Hematopoietic multipotent progenitor cell (in vitro differentiated cells): ENCODE measurements around the gene ACP4. TPM values are rescaled to one million over a fixed set of nuclear protein-coding genes. Genes with fewer than 3 reads are reported as not detected.
"Not testable (repeated sequence)": the region's sequence is repeated elsewhere in the genome, so short reads cannot be mapped to it uniquely, and the experiment has no call there.

Experiments
- DNase-seq, 3 donors: peaks; one replicate each; pipeline ENCODE4 v3.0.0-alpha.2; 2011 to 2015; ENCODE audit warnings: low read depth in 2 of 3, low spot score in 2 of 3
- total RNA-seq: library from RNA; depleted of rRNA; stranded (reverse); fragments of >200 nt; gene quantifications from one replicate; pipeline ENCODE4 v1.2.3, GENCODE V29; 2012

ACP4 gene, protein sequence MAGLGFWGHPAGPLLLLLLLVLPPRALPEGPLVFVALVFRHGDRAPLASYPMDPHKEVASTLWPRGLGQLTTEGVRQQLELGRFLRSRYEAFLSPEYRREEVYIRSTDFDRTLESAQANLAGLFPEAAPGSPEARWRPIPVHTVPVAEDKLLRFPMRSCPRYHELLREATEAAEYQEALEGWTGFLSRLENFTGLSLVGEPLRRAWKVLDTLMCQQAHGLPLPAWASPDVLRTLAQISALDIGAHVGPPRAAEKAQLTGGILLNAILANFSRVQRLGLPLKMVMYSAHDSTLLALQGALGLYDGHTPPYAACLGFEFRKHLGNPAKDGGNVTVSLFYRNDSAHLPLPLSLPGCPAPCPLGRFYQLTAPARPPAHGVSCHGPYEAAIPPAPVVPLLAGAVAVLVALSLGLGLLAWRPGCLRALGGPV
- not detected for total RNA-seq

DNA sequence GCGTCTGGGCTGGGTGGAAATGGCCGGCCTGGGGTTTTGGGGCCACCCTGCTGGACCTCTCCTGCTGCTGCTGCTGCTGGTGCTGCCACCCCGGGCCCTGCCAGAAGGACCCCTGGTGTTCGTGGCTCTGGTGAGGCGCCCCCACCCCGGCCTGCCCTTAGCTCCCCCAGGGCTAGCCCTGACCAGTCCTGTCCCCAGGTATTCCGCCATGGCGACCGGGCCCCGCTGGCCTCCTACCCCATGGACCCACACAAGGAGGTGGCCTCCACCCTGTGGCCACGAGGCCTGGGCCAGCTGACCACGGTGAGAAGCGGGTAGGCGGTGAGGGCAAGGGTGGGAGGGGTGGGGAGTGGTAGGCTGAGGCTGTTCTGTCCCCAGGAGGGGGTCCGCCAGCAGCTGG lies at the start of gene ACP4:
Gene ACP4, plus strand, starts transcription at position 20 of the 400 bp plus-strand sequence. Its CDS starts 0 bp downstream, at position 20.
- no peak for DNase-seq

DNA sequence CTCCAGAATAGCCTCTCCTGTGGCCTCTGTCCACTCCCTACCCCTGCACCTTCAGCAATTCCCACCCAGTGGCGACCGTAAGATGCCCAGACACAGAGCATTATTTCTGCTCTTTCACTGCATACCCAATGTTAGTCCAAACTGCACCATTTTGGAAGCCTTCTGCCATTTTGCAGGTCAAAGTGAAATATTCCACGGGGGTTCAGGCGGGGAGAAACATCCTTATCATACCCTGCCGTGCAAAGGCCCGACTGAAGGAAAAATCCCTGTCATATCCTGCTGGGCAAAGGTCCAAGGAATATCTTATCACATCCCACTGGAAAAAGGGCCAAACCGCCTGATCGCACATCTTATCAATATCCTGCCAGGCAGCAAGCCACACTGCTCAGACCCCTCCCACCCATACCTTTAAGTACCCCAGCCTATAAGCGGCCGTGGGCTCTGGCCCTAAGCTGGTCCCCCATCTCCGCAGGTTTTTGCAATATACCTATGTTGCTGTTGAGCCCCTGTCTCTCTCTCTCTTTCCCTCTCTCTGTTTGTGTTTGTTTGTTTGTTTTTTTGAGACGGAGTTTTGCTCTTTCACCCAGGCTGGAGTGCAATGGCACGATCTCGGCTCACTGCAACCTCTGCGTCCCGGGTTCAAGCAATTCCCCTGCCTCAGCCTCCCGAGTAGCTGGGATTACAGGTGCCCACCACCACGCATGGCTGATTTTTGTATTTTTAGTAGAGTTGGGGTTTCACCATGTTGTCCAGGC lies 48.9 kb upstream of the ACP4 start:
- no peak for DNase-seq

DNA sequence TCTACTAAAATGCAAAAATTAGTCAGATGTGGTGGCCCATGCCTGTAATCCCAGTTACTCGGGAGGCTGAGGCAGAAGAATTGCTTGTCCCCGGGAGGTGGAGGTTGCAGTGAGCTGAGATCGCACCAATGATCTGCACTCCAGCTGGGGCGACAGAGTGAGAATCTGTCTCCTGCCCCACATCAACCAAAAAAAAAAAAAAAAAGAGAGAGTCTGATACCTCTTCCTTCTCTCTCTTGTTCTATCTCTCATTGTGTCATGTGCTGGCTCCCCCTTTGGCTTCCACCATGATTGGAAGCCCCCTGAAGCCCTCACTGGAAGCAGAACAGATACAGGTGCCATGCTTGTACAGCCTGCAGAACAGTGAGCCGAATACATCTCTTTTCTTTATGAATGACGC lies 46.7 kb upstream of the ACP4 start:
- no peak for DNase-seq

DNA sequence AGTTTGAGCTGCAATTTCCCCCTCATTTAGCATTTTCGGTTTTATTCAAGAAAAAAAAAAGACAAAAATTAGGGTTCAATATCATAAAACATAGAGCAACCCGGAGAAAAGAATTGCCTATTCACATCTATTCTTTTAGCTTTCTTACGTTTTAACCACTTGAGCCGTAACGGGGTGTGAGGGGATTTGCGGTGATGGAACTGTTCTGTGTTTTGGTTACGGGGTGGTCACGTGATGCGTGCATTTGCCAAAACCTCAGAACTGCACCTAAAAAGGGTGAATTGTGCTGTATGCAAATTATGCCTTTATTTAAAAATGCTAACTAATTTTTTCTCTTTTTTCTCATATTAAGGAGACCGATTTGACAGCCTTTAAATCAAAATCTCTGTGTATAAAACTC lies 45.0 kb upstream of the ACP4 start:
- no peak for DNase-seq

DNA sequence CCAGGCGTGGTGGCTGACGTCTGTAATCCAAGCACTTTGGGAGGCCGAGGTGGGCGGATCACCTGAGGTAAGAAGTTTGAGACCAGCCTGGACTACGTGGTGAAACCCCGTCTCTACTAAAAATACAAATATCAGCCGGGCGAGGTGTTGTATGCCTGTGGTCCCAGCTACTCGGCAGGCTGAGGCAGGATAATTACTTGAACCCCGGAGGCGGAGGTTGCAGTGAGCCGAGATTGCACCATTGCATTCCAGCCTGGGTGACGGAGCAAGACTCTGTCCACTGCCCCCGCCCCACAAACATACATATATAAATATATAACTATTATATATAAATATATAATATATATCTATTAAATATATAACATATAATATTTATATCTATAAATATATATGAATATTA lies 43.1 kb upstream of the ACP4 start:
- not testable (repeated sequence) for DNase-seq

DNA sequence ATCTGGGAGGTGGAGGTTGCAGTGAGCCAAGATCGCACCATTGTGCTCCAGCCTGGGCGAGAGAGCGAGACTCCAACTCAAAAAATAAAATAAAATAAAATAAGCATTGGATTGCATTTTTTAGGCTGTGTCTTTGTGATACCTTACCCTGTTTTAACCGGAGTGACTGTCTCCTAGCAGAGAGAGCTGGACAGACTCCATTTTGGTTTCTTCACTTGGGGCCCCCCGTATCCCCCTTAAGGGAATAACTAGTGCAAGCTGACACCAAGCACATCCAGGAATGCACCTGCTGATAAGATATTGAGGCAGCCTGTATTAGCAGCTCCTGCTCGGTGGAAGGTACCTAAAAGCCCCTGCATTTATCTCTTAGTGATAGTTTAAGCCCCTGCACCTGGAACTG lies 40.7 kb upstream of the ACP4 start:
- DNase-seq: no peak

DNA sequence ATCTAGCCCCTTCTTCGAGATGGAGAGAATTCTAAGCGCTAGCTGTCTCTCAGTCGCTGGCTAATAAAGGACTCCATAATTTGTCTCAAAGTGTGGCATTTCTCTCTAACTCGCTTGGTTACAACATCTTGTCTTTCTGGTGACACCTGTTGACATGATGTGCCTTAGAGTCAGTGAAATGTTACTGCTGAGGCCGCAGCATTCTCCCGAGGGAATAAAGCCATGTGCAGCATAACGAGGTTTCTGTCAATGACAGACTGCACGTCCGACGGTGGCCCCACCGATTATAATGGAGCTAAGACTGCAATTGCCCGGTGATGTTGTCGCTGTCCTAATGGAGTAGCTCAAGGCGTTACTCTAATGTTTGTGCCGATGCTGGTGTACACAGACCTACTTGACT lies 40.2 kb upstream of the ACP4 start:
- DNase-seq: no peak

DNA sequence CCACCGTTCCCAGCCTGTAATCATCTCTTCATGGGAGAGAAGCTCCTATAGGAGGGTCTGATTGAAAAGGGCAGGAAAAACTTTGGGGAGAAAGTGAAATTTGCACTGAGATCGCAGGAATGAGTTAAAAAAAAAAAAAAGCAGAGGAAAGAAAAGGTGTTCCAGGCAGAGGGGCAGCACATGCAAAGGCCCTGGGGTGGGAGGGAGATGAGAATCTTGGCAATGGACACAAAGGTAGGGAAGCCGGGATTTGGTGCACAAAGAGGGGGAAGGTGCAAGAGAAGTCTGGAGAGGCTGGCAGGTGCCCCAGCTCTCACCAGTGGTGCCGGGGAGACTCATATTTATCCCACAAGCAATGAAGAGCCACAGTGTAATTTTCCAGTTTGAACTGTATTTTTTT lies 36.3 kb upstream of the ACP4 start:
- no peak for DNase-seq

DNA sequence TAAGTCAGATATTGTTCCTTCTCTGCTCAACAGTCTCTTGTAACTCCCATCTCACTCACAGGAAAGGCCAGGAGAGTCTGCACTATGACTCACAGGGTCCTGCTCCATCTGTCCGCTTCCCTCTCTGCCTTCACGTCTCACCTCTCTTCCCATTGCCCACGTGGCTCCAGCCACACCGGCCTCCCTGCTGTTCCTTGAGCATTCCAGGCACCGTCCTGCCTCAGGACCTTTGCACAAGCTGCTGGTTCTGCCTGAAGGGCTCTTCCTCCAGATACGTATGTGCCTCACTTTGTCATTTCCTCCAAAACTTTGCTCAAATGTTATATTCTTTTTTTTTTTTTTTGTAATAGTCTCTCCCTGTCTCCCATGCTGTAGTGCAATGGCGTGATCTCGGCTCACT lies 34.0 kb upstream of the ACP4 start:
- not testable (repeated sequence) for DNase-seq

DNA sequence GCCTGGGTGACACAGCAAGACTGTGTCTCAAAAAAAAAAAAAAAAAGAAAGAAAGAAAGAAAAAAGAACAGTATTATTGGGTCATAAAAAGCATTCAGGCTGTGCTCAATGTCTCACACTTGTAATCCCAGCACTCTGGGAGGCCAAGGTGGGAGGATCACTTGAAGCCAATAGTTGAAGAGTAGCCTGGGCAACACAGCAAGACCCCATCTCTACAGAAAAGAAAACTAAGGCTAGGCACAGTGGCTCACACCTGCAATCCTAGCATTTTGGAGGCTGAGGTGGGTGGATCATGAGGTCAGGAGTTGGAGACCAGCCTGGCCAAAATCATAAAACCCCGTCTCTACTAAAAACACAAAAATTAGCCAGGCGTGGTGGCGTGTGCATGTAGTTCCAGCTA lies 32.6 kb upstream of the ACP4 start:
- not testable (repeated sequence) for DNase-seq

DNA sequence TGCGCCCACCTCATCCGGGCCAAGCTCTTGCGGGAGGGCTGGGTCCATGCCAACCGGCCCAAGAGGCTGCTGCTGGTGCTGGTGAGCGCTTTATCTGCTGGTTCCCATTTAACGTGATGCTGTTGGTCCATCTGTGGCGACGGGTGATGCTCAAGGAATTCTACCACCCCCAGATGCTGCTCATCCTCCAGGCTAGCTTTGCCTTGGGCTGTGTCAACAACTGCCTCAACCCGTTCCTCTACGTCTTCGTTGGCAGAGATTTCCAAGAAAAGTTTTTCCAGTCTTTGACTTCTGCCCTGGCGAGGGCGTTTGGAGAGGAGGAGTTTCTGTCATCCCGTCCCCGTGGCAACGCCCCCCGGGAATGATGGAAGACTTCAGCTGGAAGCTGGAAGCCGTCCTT lies 31.1 kb upstream of the ACP4 start:
- DNase-seq: not testable (repeated sequence)

DNA sequence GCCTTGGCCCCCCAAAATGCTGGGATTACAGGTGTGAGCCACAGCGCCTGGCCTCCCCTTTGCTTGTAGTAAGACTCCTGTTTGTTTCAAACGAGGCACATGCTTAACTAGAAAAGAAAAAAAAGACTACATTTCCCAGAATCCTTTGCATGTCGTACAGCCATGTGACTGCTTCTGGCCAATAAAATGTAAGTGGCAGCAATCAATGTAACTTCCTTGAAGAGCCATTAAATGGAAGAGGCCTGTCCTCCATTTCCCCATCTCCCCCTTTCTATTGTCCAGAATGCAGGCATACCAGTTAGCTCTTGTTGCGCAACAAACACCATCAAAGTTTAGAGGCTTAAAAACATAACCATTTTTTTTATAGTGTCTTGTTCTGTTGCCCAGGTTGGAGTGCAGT lies 30.3 kb upstream of the ACP4 start:
- DNase-seq: peak in 2 of 3 donors; percentile 17 to 45

DNA sequence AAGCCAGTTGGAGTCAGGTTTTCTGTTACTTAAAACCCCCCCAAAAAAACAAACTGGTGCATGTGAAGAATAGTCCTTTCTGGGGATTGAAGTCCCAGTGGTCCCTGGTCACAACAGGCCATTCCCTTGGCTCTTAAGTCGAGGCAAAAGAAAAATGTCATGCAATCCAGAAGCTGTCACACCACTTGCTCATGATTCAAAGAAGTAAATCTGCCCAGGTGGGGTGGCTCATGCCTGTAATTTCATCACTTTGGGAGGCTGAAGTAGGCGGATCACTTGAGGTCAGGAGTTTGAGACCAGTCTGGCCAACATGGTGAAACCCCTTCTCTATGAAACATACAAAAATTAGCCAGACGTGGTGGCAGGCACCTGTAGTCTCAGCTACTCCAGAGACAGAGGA lies 28.7 kb upstream of the ACP4 start:
- not testable (repeated sequence) for DNase-seq

DNA sequence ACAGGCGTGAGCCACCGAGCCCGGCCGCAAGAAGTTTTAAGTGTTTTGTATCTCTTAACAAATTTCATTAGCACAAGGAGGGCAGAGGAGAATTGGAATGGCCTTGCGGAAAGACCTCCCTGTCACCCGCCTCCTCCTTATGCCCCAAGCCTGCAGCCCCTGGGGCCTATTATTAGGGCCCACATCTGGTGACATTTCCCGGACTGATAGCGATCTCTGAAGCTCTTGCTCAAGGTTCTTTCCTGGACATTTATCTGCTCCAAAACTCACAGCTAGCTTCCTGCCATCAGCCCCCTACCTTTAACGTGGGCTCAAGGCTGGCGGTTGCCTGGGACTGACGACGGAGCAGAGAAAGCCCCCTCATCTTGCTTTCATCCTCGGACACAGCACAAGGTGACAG lies 26.7 kb upstream of the ACP4 start:
- not testable (repeated sequence) for DNase-seq

DNA sequence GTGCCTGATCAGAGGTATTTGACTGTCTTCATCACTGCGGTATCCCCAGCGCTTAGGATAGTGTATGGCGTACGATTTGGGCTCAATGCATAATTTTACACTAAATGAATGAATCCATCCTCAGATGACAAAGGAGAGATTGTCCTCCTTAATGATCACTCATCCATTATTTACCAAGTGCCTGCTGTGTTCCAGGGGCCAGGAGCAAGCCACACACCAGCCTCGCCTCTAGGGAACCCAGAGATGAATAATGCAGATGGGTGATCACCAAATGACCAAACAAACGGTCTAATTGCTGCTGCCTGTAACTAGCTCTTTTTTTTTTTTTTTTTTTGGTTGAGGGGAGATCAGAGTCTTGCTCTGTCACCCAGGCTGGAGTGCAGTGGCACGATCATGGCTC lies 25.8 kb upstream of the ACP4 start:
- no peak for DNase-seq

DNA sequence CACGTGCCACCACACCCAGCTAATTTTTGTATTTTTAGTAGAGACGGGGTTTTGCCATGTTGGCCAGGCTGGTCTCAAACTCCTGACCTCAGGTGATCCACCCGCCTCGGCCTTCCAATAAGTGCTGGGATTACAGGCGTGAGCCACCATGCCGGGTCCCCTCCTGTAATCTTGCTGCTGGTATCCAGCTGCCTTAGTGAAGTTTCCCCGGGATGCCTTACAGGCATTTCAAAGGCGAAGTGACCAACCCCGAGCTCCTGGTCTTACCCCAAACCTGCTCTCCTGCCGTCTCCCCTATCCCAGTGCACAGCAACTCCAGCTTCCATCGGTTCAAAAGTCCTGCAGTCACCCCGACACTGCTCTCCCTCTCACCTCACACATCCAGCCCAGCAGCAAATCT lies 23.5 kb upstream of the ACP4 start:
- DNase-seq: not testable (repeated sequence)

DNA sequence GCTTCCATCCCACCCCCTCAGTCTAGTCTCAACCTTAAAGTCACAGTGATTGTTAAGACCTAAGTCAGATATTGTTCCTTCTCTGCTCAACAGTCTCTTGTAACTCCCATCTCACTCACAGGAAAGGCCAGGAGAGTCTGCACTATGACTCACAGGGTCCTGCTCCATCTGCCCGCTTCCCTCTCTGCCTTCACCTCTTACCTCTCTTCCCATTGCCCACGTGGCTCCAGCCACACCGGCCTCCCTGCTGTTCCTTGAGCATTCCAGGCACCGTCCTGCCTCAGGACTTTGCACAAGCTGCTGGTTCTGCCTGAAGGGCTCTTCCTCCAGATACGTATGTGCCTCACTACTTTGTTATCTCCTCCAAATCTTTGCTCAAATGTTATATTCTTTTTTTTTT lies 23.0 kb upstream of the ACP4 start:
- DNase-seq: not testable (repeated sequence)

DNA sequence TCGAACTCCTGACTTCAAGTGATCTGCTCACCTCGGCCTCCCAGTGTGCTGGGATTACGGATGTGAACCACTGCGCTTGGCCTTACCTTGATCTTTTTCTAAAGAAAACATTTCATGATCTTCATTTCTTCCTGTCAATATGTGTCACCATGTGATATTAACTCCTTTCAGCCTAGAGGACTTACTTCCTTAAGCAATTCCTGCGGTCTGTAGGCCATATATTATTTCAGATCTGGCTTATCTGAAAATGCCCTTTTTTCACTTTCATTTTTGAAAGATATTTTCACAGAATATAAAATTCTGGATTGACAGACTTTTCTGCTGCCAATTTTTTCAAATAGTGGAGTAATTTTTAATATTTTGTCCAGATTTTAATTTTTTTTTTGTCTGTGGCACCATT lies 21.9 kb upstream of the ACP4 start:
- DNase-seq: peak in 2 of 3 donors; percentile 31 to 50

DNA sequence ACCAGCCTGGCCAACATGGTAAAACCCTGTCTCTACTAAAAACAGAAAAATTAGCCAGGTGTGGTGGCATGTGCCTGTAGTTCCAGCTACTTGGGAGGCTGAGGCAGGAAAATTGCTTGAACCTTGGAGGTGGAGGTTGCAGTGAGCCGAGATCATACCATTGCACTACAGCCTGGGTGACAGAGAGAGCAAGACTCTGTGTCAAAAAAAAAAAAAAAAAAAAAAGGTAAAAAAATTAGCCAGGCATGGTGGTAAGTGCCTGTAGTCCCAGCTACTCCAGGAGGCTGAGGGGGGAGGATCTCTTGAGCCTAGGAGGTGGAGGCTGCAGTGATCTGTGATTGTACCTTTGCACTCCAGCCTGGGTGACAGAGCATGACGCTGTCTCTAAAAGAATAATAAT lies 20.1 kb upstream of the ACP4 start, which contains the start of gene GPR32:
Gene GPR32, plus strand, starts transcription at position 301 of the 400 bp plus-strand sequence. CDS start 137 bp downstream, outside the sequence.
- DNase-seq: not testable (repeated sequence)

DNA sequence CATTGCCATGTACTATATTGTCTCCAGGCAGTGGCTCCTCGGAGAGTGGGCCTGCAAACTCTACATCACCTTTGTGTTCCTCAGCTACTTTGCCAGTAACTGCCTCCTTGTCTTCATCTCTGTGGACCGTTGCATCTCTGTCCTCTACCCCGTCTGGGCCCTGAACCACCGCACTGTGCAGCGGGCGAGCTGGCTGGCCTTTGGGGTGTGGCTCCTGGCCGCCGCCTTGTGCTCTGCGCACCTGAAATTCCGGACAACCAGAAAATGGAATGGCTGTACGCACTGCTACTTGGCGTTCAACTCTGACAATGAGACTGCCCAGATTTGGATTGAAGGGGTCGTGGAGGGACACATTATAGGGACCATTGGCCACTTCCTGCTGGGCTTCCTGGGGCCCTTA lies 19.3 kb upstream of the ACP4 start:
- DNase-seq: no peak

DNA sequence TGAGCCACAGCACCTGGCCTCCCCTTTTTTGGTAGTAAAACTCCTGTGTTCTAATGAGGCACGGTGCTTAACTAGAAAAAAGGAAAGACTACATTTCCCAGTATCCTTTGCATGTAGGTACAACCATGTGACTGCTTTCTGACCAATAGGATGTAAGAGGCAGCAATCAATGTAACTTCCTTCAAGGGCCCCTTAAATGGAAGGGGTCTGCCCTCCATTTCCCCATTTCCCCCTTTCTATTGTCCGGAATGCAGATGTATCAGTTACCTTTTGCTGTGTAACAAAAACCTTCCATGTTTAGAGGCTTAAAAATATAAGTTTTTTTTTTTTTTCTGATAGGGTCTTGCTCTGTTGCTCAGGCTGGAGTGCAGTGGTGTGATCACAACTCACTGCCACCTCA lies 17.7 kb upstream of the ACP4 start:
- peak in 1 of 3 donors; percentile 20 for DNase-seq

DNA sequence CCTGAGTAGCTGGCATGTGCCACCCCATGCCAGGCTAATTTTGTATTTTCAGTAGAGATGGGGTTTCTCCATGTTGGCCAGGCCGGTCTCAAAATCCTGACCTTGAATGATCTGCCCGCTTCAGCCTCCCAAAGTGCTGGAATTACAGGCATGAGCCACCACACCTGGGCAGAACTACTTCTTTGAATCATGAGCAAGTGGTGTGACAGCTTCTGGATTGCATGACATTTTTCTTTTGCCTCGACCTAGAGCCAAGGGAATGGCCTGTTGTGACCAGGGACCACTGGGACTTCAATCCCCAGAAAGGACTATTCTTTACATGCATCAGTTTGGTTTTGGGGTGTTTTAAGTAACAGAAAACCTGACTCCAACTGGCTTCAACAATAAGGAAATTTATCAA lies 17.3 kb upstream of the ACP4 start:
- DNase-seq: not testable (repeated sequence)
